Measurements from ENCODE around the gene GTF3A.
"Not testable (repeated sequence)": the region's sequence is repeated elsewhere in the genome, so short reads cannot be mapped to it uniquely, and the experiment has no call there.

The GTF3A gene

DNA sequence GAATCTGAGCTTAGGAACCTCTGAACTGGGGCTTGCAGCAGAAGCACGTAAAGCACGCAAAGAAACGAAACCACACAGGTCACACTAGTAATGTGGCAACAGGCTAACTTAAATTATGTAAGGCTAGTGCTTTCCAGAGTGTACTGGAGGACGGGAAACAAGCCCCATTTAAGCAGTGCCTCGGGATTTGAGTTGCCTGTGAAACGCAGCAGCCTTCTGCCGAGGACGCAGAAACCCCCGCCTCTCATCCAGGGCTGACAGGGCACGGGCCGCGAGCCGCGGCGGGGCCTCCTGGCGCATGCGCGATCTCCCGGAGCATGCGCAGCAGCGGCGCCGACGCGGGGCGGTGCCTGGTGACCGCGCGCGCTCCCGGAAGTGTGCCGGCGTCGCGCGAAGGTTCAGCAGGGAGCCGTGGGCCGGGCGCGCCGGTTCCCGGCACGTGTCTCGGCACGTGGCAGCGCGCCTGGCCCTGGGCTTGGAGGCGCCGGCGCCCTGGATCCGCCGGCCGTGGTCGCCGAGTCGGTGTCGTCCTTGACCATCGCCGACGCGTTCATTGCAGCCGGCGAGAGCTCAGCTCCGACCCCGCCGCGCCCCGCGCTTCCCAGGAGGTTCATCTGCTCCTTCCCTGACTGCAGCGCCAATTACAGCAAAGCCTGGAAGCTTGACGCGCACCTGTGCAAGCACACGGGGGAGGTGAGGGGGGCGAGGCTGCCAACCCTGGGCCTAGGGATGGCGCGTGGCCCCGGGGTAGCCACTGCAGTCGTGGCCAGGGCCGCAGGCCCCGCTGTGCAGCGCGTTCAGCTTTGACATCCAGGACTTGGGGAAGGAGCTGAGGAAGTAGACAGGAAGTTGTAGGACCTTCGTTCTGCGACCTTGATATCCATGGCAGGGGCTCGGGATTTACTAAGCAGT, at the start of gene GTF3A:
Gene GTF3A (plus strand): TSS at position 374 of the 912 bp plus-strand sequence.
- peak; percentile 82 for DNase-seq

GRCh38 chr13:27374650-27375049, 49.8 kb upstream of the GTF3A start:
- peak; percentile 11 for DNase-seq

- DNase-seq: peak; percentile 9
These were observed 48.6 kb upstream of the GTF3A start for GRCh38 chr13:27375686-27376326.

DNA sequence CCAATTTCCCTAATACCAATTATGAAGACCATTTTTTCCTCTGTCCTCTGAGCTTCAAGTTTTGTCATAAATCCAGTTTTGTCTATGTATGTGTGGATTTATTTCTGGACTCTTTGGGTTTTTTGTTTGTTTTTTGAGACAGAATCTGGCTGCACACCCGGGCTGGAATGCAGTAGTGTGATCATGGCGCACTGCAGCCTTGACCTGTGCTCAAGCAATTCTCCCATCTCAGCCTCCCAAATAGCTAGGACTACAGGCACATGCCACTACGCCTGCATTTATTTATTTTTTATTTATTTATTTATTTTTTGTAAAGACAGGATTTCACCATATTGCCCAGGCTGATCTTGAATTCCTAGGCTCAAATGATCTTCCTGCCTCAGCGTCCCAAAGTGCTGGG, 45.3 kb upstream of the GTF3A start:
- no peak for DNase-seq

GRCh38 chr13:27379694-27380641, 44.5 kb upstream of the GTF3A start:
- DNase-seq: peak; percentile 31

- DNase-seq: no peak
These were observed 42.8 kb upstream of the GTF3A start for GRCh38 chr13:27381601-27382000.

DNA sequence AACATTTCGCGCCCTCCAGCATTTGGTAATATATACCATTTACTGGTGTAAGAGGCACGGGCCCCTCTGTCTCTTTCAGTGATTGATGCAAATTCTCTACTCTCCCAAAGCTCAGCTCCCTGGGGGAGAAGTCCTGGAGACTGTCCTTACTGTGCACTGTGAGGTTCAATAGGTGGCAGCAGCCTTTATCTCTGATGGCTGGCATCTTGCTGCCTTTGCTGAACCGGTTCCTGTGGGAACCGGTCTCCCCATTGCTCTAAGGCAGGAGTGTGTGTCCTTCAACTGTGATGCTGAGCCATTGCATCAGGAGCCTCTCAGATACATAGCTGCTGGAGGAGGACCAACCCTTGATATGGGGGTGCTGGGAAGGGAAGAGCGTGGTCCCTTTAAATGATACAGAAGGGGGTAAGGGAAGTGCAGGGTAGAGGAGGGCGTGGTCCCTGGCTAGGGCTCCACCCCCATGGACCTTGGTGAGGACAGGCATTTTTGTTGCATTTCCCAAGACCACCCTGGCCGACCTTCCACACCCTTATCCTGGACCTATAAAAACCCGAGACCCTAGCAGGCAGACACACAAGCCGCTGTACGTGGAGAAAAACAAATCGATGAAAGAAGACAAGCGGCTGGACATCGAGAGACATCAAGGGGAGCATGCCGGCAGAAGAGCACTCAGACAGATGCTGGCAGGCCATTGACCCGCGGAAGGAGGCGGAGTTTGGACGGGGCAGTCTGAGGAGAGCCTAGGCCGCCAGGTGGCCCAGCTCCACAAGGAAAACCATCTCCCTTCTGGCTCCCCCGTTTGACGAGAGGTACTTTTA, 41.1 kb upstream of the GTF3A start:
- no peak for DNase-seq

DNA sequence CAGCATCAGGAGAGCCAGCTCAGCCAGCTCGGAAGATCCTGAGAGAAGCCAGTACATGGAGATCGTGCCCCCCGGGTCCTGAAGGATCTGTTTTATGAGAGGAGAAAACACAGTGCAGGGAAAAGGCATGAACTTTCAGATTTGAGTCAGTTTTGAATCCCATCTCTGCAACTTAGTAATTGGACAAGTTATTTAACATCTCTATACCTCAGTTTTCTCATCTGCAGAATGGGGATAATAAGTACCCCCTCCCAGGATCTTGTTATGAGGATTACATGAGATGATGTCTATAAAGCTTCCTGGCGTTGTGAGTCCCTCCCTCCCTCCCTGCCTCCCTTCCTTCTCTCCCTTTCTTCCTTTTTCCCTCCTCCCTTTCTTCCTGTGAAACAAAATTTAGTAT, 40.1 kb upstream of the GTF3A start:
- no peak for DNase-seq

DNA sequence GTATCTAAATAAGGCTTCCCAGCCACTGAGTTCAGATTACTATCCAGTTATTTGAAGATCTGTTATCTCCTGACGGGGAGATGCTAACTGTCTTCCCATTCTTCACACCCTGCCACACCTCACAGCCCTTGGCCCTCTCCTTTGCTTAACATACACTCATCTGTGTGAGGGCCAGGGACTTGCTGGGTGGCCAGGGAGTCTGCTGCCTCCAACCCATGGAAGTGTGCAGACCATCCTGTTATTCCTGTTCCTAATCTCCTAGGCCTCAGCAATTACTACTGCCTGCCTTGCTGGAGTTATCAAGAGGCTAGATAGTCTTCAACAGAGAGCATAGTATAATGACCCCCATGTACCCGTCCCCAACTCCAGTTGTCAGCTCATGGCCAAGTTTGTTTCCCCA, 36.2 kb upstream of the GTF3A start:
- DNase-seq: no peak

DNA sequence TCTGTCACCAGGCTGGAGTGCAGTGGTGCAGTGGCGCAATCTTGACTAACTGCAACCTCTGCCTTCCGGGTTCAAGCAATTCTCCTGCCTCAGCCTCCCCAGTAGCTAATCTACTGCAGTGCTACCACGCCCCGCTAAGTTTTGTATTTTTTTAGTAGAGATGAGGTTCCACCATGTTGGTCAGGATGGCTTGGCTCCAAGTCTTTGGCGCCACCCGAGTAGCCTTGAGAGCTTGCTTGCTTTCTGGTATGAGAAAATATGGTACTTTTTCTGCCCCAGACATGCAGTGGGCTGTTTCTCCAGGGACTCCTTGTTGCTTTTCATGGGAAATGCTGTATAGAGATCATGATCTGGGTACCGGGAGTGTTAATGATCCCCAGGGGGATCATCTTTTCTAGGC, 34.5 kb upstream of the GTF3A start:
- DNase-seq: no peak

DNA sequence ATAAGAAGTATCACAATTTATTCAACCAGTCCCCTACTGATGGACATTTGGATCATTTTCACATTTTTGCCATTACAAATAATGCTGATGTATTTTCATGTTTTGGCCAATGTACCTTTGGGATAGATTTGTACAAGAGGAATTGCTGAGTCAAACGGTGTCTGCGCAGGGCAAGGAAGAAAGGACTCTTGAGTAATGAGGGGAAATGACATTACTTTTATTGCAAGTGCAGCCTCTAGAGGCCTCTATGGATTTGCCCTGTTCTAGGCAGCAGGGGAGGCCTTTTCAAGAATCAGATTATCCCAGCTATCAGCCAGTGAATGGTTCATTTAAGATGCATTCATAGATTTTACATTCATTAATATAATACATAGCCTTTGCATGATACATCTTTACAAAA, 32.9 kb upstream of the GTF3A start:
- DNase-seq: no peak

- no peak for DNase-seq
These were observed 31.3 kb upstream of the GTF3A start for GRCh38 chr13:27393101-27393500.

DNA sequence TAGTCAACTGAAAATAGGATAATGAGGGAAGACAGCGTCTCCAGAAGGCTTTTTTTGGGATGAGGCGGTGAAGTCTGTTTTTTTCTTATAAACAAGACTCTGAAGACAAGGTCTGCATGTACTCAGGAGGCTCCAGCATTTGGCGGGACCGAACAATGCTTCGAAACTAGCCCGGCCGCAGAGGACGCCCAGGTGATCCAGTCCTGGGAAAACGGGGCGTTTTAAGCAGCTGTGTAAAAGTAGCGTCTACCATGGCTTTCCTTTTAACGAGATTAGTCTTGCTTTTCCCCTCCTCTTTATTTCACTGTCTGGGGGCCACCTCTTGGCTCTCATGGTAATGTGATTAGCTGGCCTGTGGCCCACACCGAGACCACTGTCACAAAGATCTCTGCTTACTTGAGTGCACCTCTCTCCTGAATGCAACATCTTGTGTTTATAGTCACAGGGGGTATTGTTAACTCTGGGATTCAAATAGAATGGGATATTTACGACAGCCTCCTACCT, 29.4 kb upstream of the GTF3A start:
- no peak for DNase-seq

- DNase-seq: no peak
These were observed 28.1 kb upstream of the GTF3A start for GRCh38 chr13:27396252-27396846.

GRCh38 chr13:27398360-27398759, 26.1 kb upstream of the GTF3A start:
- DNase-seq: no peak

- DNase-seq: not testable (repeated sequence)
These were observed 24.0 kb upstream of the GTF3A start for GRCh38 chr13:27400405-27400804.

DNA sequence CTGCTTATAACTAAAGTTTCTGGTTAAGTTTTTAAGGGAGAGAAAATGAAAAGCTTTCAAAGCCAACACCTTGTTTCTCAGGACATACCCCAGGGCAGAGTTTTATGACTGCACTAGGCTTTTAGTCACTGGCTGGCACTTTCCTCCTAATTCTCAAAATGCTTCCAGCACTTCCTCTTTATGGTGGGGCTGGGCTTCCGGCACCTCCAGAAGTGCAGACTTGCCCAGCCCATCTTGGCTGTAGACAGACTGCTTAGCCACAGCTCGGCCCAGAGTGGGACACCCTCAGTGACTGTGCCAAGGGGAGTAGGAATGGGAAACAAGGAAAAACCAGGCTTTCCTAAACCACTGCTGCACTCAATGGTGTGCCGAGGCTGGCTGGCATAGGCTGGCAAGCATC, 23.2 kb upstream of the GTF3A start:
- peak; percentile 36 for DNase-seq

DNA sequence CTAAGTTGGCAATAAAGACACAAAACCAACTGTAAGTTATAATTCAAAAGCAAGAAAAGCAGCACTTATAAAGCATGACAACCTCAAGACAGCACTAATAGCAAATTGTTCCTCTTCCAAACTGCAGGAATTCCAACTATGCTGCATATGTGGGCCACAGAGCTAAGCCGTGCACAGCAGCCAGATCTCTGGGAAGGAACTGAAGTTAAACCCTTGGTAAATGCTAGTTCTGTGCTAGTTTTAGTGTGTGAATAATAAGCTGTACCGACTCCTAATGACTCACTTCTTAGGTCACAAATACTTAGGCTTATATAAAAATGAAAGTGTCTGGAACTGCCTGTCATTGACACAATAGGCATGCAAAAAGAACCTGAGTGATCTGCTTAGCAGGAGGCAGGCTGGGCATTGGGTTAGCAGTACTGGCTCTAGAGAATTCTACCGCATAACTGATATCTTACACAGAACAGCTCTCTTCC, 21.2 kb upstream of the GTF3A start:
- no peak for DNase-seq

GRCh38 chr13:27403727-27404385, 20.6 kb upstream of the GTF3A start:
- no peak for DNase-seq

DNA sequence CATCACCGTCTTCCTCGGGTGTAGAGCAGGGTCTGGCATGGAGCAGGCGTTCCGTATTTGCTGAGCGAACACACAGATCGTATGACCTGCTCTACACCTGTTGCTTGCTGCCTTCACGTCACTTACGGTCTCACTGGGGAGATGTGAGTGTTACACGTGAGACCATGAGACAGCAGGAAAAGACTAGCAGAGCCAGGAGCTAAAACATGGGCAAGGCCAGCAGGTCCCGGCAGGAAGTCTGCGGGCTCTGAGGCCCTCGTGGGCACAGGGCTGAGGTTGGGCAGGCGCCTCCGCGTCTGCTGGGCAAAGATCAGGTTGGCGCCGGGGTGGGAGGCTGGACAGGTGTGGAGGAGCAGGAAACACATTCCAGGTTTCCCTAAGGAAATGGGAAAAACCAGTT, 19.7 kb upstream of the GTF3A start:
- no peak for DNase-seq

DNA sequence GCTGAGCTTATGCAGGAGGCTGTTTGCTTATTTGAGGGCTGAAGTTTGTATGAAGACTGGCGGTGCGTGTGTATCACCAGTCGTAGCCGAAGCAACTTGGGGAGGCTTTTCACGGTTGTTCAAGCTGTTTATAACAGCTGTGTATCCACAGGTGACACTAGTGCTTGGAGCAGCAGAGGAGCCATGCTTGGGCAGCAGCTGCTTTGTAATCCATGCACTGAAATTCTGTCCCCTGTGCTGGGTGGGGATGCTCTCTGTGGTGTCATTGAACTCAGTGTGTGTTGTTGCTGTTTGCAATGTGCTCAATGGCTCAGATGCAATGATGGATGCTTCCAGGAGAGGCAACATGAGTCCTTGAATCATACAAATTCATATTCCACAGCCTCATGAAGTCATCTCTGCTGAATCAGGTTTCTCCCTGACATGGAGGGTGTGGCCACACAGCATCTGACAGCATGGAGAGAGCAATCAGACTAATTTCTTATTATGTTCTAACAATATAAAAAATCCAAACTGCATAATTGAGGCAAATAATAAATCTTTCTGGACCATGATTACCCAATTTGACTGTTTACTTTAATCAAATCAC, 18.8 kb upstream of the GTF3A start:
- DNase-seq: no peak
